ENCODE data around the gene DOP1B. TPM values are rescaled to one million over a fixed set of nuclear protein-coding genes. Genes with fewer than 3 reads are reported as not detected.
"Not testable (repeated sequence)": the region's sequence is repeated elsewhere in the genome, so short reads cannot be mapped to it uniquely, and the experiment has no call there.

DOP1B gene
- total RNA-seq, 1 experiment from 2014 or later: 31.0 TPM

GRCh38 chr21:36127977-36128376 is 28.6 kb upstream of the DOP1B start:
- ATAC-seq: no peak
- Histone ChIP-seq H3K27ac (ENCODE audit: low read length) (no peak overlapping the region), H3K9me3 (ENCODE audit: control insufficient read depth, insufficient read depth, low read depth, low read length) (no peaks in the 10 kb centered on the region), H3K4me3 (ENCODE audit: low read depth in 2 of 2, low read length in 2 of 2) (no peak overlapping the region), H3K27me3 (ENCODE audit: control insufficient read depth, insufficient read depth, low read length) (no peaks in the 10 kb centered on the region), H3K36me3 (ENCODE audit: control insufficient read depth, insufficient read depth, low read length) (no peaks in the 10 kb centered on the region), H3K4me1 (ENCODE audit: control insufficient read depth, insufficient read depth, low read length) (no peaks in the 10 kb centered on the region)
- intact Hi-C loops (cut with micrococcal nuclease; ENCODE audit: unreplicated experiment) (no loop called here), in situ Hi-C loops (cut with HindIII; ENCODE audit: low pct_unique_long_range_greater_than_20kb, low sequenced_read_pairs) (no loop called here)
- TF ChIP-seq REST (IDR thresholded peaks at IDR 0.05; ENCODE audit: insufficient read depth in 1 of 2, low read depth in 2 of 2, low read length in 1 of 2): no peak
- TF ChIP-seq POLR2AphosphoS5 (IDR thresholded peaks at IDR 0.05; ENCODE audit: low read depth, low read length): no peak
- no peak for TF ChIP-seq SIN3A (IDR thresholded peaks at IDR 0.05; ENCODE audit: borderline replicate concordance, insufficient read depth, low read depth, low read length)
- no peak for TF ChIP-seq TCF7L2 (IDR thresholded peaks at IDR 0.05; ENCODE audit: low read depth, low read length)
- TF ChIP-seq, protein P1, sequence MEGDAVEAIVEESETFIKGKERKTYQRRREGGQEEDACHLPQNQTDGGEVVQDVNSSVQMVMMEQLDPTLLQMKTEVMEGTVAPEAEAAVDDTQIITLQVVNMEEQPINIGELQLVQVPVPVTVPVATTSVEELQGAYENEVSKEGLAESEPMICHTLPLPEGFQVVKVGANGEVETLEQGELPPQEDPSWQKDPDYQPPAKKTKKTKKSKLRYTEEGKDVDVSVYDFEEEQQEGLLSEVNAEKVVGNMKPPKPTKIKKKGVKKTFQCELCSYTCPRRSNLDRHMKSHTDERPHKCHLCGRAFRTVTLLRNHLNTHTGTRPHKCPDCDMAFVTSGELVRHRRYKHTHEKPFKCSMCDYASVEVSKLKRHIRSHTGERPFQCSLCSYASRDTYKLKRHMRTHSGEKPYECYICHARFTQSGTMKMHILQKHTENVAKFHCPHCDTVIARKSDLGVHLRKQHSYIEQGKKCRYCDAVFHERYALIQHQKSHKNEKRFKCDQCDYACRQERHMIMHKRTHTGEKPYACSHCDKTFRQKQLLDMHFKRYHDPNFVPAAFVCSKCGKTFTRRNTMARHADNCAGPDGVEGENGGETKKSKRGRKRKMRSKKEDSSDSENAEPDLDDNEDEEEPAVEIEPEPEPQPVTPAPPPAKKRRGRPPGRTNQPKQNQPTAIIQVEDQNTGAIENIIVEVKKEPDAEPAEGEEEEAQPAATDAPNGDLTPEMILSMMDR (IDR thresholded peaks at IDR 0.05): no peak
- ChIA-PET CTCF (interaction anchor here (0.7 kb wide), 1 partner anchor 768 kb away, joined by 3 read pairs; no protein-coding TSS in a partner anchor), POLR2A (no interaction called here)
- no peak for DNase-seq (ENCODE audit: low read depth, low spot score)
- BruUV-seq (replicated peaks): no TSS peak

DNA sequence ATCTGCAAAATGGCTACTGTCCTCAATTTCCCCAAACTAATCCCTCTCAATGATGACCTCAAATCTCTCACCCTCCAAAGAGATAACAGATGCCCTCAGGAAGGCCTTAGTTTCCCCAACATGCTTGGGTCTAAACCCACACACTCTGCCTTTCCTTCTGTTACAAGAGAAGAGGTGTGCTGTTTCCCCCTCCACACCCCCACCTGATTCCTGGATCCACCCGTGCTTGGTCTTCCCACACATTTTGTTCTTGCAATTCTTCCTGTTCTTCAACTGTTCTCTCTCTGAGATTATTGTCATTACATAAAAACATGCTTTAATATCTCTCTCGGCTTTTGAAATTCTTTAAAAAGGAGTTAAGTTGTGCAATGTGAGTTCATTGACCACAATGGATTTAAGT is 27.4 kb upstream of the DOP1B start:
- no peak for ATAC-seq
- DNase-seq (ENCODE audit: low read depth, low spot score): no peak
- BruUV-seq (replicated peaks): no TSS peak
- in situ Hi-C loops (cut with HindIII; ENCODE audit: low pct_unique_long_range_greater_than_20kb, low sequenced_read_pairs) (no loop called here), intact Hi-C loops (cut with micrococcal nuclease; ENCODE audit: unreplicated experiment) (no loop called here)
- TF ChIP-seq POLR2AphosphoS5 (IDR thresholded peaks at IDR 0.05; ENCODE audit: low read depth, low read length) (no peak), TCF7L2 (IDR thresholded peaks at IDR 0.05; ENCODE audit: low read depth, low read length) (no peak)
- ChIA-PET POLR2A (no interaction called here), CTCF (no interaction called here)
- Histone ChIP-seq H3K27me3 (ENCODE audit: control insufficient read depth, insufficient read depth, low read length) (no peaks in the 10 kb centered on the region), H3K27ac (ENCODE audit: low read length) (no peak overlapping the region), H3K36me3 (ENCODE audit: control insufficient read depth, insufficient read depth, low read length) (no peaks in the 10 kb centered on the region), H3K4me3 (ENCODE audit: low read depth in 2 of 2, low read length in 2 of 2) (no peak overlapping the region), H3K9me3 (ENCODE audit: control insufficient read depth, insufficient read depth, low read depth, low read length) (no peaks in the 10 kb centered on the region), H3K4me1 (ENCODE audit: control insufficient read depth, insufficient read depth, low read length) (peaks cover under 1% of the 10 kb centered on the region; the same call in 1 of the 2 replicates)

GRCh38 chr21:36130414-36130762 is 26.2 kb upstream of the DOP1B start:
- CTCF ChIA-PET; in situ Hi-C loops (cut with HindIII; ENCODE audit: low pct_unique_long_range_greater_than_20kb, low sequenced_read_pairs); H3K27me3 ChIP-seq (ENCODE audit: control insufficient read depth, insufficient read depth, low read length); H3K27ac ChIP-seq (ENCODE audit: low read length); H3K36me3 ChIP-seq (ENCODE audit: control insufficient read depth, insufficient read depth, low read length); ATAC-seq; POLR2A ChIA-PET; BruUV-seq (replicated peaks); H3K4me1 ChIP-seq (ENCODE audit: control insufficient read depth, insufficient read depth, low read length); H3K9me3 ChIP-seq (ENCODE audit: control insufficient read depth, insufficient read depth, low read depth, low read length); DNase-seq (ENCODE audit: low read depth, low spot score); intact Hi-C loops (cut with micrococcal nuclease; ENCODE audit: unreplicated experiment): not testable (repeated sequence)
- H3K4me3 ChIP-seq (ENCODE audit: low read depth in 2 of 2, low read length in 2 of 2): peak overlapping the region; percentile 25 to 54

- in situ Hi-C loops (cut with HindIII; ENCODE audit: low pct_unique_long_range_greater_than_20kb, low sequenced_read_pairs); H3K27me3 ChIP-seq (ENCODE audit: control insufficient read depth, insufficient read depth, low read length); CTCF ChIA-PET; ATAC-seq; H3K4me1 ChIP-seq (ENCODE audit: control insufficient read depth, insufficient read depth, low read length); H3K9me3 ChIP-seq (ENCODE audit: control insufficient read depth, insufficient read depth, low read depth, low read length); DNase-seq (ENCODE audit: low read depth, low spot score); H3K36me3 ChIP-seq (ENCODE audit: control insufficient read depth, insufficient read depth, low read length); H3K27ac ChIP-seq (ENCODE audit: low read length); intact Hi-C loops (cut with micrococcal nuclease; ENCODE audit: unreplicated experiment); BruUV-seq (replicated peaks); POLR2A ChIA-PET: not testable (repeated sequence)
- H3K4me3 ChIP-seq (ENCODE audit: low read depth in 2 of 2, low read length in 2 of 2): peak overlapping the region; percentile 25 to 54
Measured at GRCh38 chr21:36130839-36131238, 25.8 kb upstream of the DOP1B start.
